LNCAP (cell line): ENCODE data around the gene HEG1.

Source experiments
- CTCF ChIP-seq: fragments of 450-650 bp; IDR thresholded peaks from 2 replicates; pipeline ENCODE4 v1.5.1; 2017; ENCODE audit warnings: mild to moderate bottlenecking

Gene HEG1

GRCh38 chr3:125055913-125056745 is at the start of gene HEG1:
Gene HEG1, minus strand, starts transcription at chr3:125055997. Its CDS starts 107 bp downstream, at chr3:125055890.
- no peak for TF ChIP-seq CTCF

- no peak for TF ChIP-seq CTCF
These were observed 49.3 kb upstream of the HEG1 start for GRCh38 chr3:125105116-125105515.

GRCh38 chr3:125104639-125105038 is 48.8 kb upstream of the HEG1 start:
- TF ChIP-seq CTCF, result no peak

GRCh38 chr3:125103406-125103805 is 47.6 kb upstream of the HEG1 start:
- TF ChIP-seq CTCF, result no peak

GRCh38 chr3:125102470-125102869 is 46.7 kb upstream of the HEG1 start:
- TF ChIP-seq CTCF, result no peak

- no peak for TF ChIP-seq CTCF
These were observed 43.0 kb upstream of the HEG1 start for GRCh38 chr3:125098611-125099291.

- TF ChIP-seq CTCF, result no peak
These were observed 34.9 kb upstream of the HEG1 start for GRCh38 chr3:125090649-125091048.
